GM12878 (cell line): ENCODE results near the gene OR2W1. TPM values are rescaled to one million over a fixed set of nuclear protein-coding genes. Genes with fewer than 3 reads are reported as not detected.

ENCODE experiments used
- ATAC-seq: fragments of 200-7000 bp; cut with Tn5 transposase; 3 replicates; pipeline ENCODE4 v1.9.1; 2020; ENCODE audit warnings: mild to moderate bottlenecking, moderate library complexity
- BruUV-seq: library from RNA; stranded (reverse); fragments of 400-500 nt; replicated peaks from 2 replicates; lab custom pipeline; 2021; lab: Mats Ljungman, UMichigan
- CTCF ChIA-PET: fragments of 300-600 bp; sonication (Branson Sonifier 250); formaldehyde crosslinking; extraction: SDS; loops from one replicate; lab custom pipeline; 2021; ENCODE audit warnings: inconsistent platforms; lab: Yijun Ruan, JAX
- POLR2A ChIA-PET: fragments of 350-600 bp; formaldehyde crosslinking; extraction: SDS; loops from one replicate; lab custom pipeline; 2021; ENCODE audit warnings: inconsistent platforms; lab: Charles Lee
- RAD21 ChIA-PET: fragments of 300-600 bp; sonication (Branson Sonifier 250); formaldehyde crosslinking; loops from one replicate; lab custom pipeline; 2023; ENCODE audit warnings: antibody characterized with exemption; ENCODE audit not compliant: unreplicated experiment; lab: Charles Lee
- SMC1A ChIA-PET: fragments of 300-600 bp; sonication (Branson Sonifier 250); formaldehyde crosslinking; loops from one replicate; lab custom pipeline; 2023; ENCODE audit not compliant: unreplicated experiment, uncharacterized antibody; lab: Charles Lee
- DNase-seq: peaks from one replicate; pipeline ENCODE4 v3.0.0-alpha.2; 2011; ENCODE audit warnings: low read depth, low spot score
- FAIRE-seq: peaks from 3 replicates; lab custom pipeline; 2011; peaks lifted over from hg19 to GRCh38; lab: Jason Lieb, UNC
- H2AFZ ChIP-seq: 2 replicates; pipeline ENCODE4 v1.6.0; 2011; ENCODE audit warnings: low read depth, low read length, control low read depth; ENCODE audit not compliant: control insufficient read depth
- H3K27ac ChIP-seq: 2 replicates; pipeline ENCODE4 v1.5.1; 2011; ENCODE audit warnings: control low read depth; ENCODE audit not compliant: control insufficient read depth, insufficient read depth
- H3K27me3 ChIP-seq, 2 experiments: replicated peaks in 1 of 2; 2 replicates each; pipeline versions ENCODE4 v1.6.0 to v1.6.1; 2011; ENCODE audit warnings: low read length in 1 of 2; ENCODE audit not compliant: control insufficient read depth in 2 of 2, insufficient read depth in 2 of 2
- H3K36me3 ChIP-seq, 2 experiments: 2 replicates each; pipeline ENCODE4 v1.5.1; 2011; ENCODE audit warnings: low read length in 1 of 2; ENCODE audit not compliant: control insufficient read depth in 2 of 2, insufficient read depth in 2 of 2
- H3K4me1 ChIP-seq: 2 replicates; pipeline ENCODE4 v1.6.1; 2011; ENCODE audit warnings: mild to moderate bottlenecking, low read length, moderate library complexity, mixed read lengths; ENCODE audit not compliant: control insufficient read depth, insufficient read depth
- H3K4me2 ChIP-seq: 2 replicates; pipeline ENCODE4 v1.6.0; 2011; ENCODE audit warnings: control low read depth; ENCODE audit not compliant: control insufficient read depth, insufficient read depth
- H3K4me3 ChIP-seq: fragments of 200-600 bp; sonication (generic); 2 replicates; pipeline ENCODE4 v1.5.1; 2016
- H3K79me2 ChIP-seq: 2 replicates; pipeline ENCODE4 v1.6.0; 2011; ENCODE audit warnings: low read length; ENCODE audit not compliant: control insufficient read depth, insufficient read depth
- H3K9ac ChIP-seq: 2 replicates; pipeline ENCODE4 v1.8.0; 2011; ENCODE audit warnings: low read length, control low read depth, mixed read lengths; ENCODE audit not compliant: control insufficient read depth, insufficient read depth
- H3K9me3 ChIP-seq: replicated peaks from 3 replicates; pipeline ENCODE4 v1.5.1; 2011; ENCODE audit warnings: mild to moderate bottlenecking, low read length; ENCODE audit not compliant: control insufficient read depth, insufficient read depth
- H4K20me1 ChIP-seq: 2 replicates; pipeline ENCODE4 v1.6.0; 2011; ENCODE audit not compliant: control insufficient read depth, insufficient read depth
- ATF7 ChIP-seq: fragments of 450-650 bp; IDR thresholded peaks from 2 replicates; pipeline ENCODE4 v1.6.1; 2016; ENCODE audit warnings: low read depth, mild to moderate bottlenecking
- CHD1 ChIP-seq: IDR thresholded peaks from 2 replicates; pipeline ENCODE4 v1.6.1; 2012; ENCODE audit warnings: low read depth, low read length, improper control_type of control experiment
- EGR1 ChIP-seq, 2 experiments: IDR thresholded peaks; 1 replicate in 1 of 2; 2 replicates in 1 of 2; pipeline ENCODE4 v1.6.1; 2011 to 2012; ENCODE audit warnings: low read depth in 2 of 2, low read length in 2 of 2, borderline replicate concordance in 1 of 2, mild to moderate bottlenecking in 1 of 2, moderate library complexity in 1 of 2
- FOS ChIP-seq: IDR thresholded peaks from 3 replicates; pipeline ENCODE4 v1.6.1; 2011; ENCODE audit warnings: borderline replicate concordance; ENCODE audit not compliant: insufficient read length; ENCODE audit errors: extremely low read depth
- GATAD2B ChIP-seq: fragments of 450-650 bp; conservative IDR thresholded peaks from 2 replicates; pipeline ENCODE4 v1.6.1; 2017; ENCODE audit warnings: low read depth, mild to moderate bottlenecking, moderate library complexity
- KAT2A ChIP-seq: conservative IDR thresholded peaks from 2 replicates; pipeline ENCODE4 v1.6.1; 2011; ENCODE audit warnings: low read depth, low read length; ENCODE audit not compliant: control insufficient read depth
- KDM1A ChIP-seq: fragments of 200-600 bp; sonication (generic); IDR thresholded peaks from 2 replicates; pipeline ENCODE4 v1.6.1; 2016; ENCODE audit warnings: borderline replicate concordance
- KLF5 ChIP-seq: fragments of 450-650 bp; IDR thresholded peaks from 2 replicates; pipeline ENCODE4 v1.6.1; 2014; ENCODE audit warnings: mild to moderate bottlenecking; ENCODE audit not compliant: partially characterized antibody
- LARP7 ChIP-seq: fragments of 450-650 bp; IDR thresholded peaks from 2 replicates; pipeline ENCODE4 v1.6.1; 2017; ENCODE audit warnings: mild to moderate bottlenecking
- NRF1 ChIP-seq: conservative IDR thresholded peaks from 2 replicates; pipeline ENCODE4 v1.6.1; 2011; ENCODE audit warnings: mild to moderate bottlenecking, low read depth, low read length, improper control_type of control experiment
- SIN3A ChIP-seq: IDR thresholded peaks from 2 replicates; pipeline ENCODE4 v1.6.1; 2012; ENCODE audit warnings: low read depth, low read length, improper control_type of control experiment
- SMC3 ChIP-seq: IDR thresholded peaks from 2 replicates; pipeline ENCODE4 v1.6.1; 2011; ENCODE audit warnings: low read length, improper control_type of control experiment, borderline replicate concordance
- SREBF2 ChIP-seq: IDR thresholded peaks from 2 replicates; pipeline ENCODE4 v1.6.1; 2012; ENCODE audit warnings: mild to moderate bottlenecking, low read length
- WGBS: methylation state at CpG from one replicate; pipeline ENCODE4 v1.1.6; 2016; ENCODE audit warnings: low lambda C conversion rate; ENCODE audit not compliant: insufficient replicate concordance, insufficient coverage; ENCODE audit errors: missing lambda C conversion rate; 5-methylcytosine and 5-hydroxymethylcytosine counted together
- in situ Hi-C: fragments of 300-500 bp; cut with MboI; formaldehyde crosslinking; loops from 9 replicates; pipeline ENCODE4 v1.14.3; 2018; ENCODE audit warnings: mixed read lengths
- intact Hi-C: fragments of 100-400 bp; cut with micrococcal nuclease; formaldehyde crosslinking; loops from one replicate; pipeline ENCODE4 v1.14.2; 2022; ENCODE audit not compliant: unreplicated experiment
- polyA plus RNA-seq, 11 experiments: library from polyadenylated mRNA; depleted of rRNA in 4 of 11; unstranded in 6 of 11; stranded (reverse) in 5 of 11; fragments of >200 nt; fragmentation: Nextera tagmentation in 4 of 11; fragmentation: Illumina TruSeq in 1 of 11; extraction: Ambion mirVana in 4 of 11; extraction: Trizol in 1 of 11; gene quantifications; 1 replicate in 1 of 11; 2 replicates in 10 of 11; pipeline versions ENCODE4 v1.2.1 to v1.2.3, GENCODE V29; 2011 to 2016; ENCODE audit warnings: inconsistent platforms in 2 of 11, missing spikeins in 2 of 11, low read depth in 1 of 11
- total RNA-seq, 4 experiments: library from RNA; depleted of rRNA in 3 of 4; stranded (reverse); fragments of >200 nt in 3 of 4; fragmentation: Illumina TruSeq in 1 of 4; extraction: Trizol in 1 of 4; gene quantifications; 2 replicates each; pipeline versions ENCODE4 v1.2.1 to v1.2.3, GENCODE V29; 2013 to 2021
- TF ChIP-seq, protein P1 (sequence below): IDR thresholded peaks from 2 replicates; pipeline ENCODE4 v1.6.1; 2012; ENCODE audit warnings: low read depth, low read length, improper control_type of control experiment
- TF ChIP-seq, protein P2 (sequence below): fragments of 450-650 bp; IDR thresholded peaks from 2 replicates; pipeline ENCODE4 v1.6.1; 2018; ENCODE audit warnings: borderline replicate concordance, mild to moderate bottlenecking; ENCODE audit not compliant: partially characterized antibody

OR2W1 gene
- total and polyA plus RNA-seq, 10 of the 15 experiments (the other 5 are each of a cell fraction or from before 2014, with no cell fraction given) = not detected

DNA sequence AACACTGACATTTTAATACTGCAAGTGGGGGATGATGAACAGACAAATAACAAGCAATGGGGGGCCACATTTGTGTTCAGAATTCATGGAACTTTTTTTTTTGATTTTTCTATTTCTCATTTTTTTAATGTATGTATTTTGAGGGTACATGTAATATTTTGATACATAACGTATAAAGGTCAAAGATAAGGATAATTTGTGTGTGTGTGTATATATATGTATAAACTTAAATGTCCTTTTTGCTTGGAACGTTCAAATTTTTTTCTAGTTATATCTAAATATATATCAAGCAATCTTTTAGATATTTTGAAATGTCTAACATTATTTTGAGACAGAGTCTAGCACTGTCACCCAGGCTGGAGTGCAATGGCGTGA lies 27.6 kb downstream of the OR2W1 start:
- 33% methylated on average over 3 of the region's 3 CpGs for WGBS
- Histone ChIP-seq H3K9ac (no peak overlapping the region), H3K27ac (no peak overlapping the region), H3K9me3 (no peaks in the 10 kb centered on the region; the same call in 2 of the 3 replicates), H3K27me3 (no peaks in the 10 kb centered on the region; a peak in 2 of 4 replicates), H3K4me1 (no peaks in the 10 kb centered on the region), H3K4me3 (no peak overlapping the region), H3K79me2 (no peaks in the 10 kb centered on the region), H4K20me1 (no peaks in the 10 kb centered on the region), H3K4me2 (peak overlapping the region; percentile 77), H3K36me3 (no peaks in the 10 kb centered on the region), H2AFZ (no peak overlapping the region)
- in situ Hi-C loops (loop anchor here (5.0 kb wide), 2 partner anchors 180 to 330 kb away; no protein-coding TSS in a partner anchor), intact Hi-C loops (loop anchor here (1.0 to 5.0 kb wide), 6 partner anchors 35 to 570 kb away; partner anchors contain the start of gene OR2H2)
- FAIRE-seq = no peak
- ChIA-PET SMC1A (no interaction called here), RAD21 (no interaction called here), POLR2A (no interaction called here), CTCF (interaction anchor here (4.4 kb wide), 1 partner anchor 180 kb away, joined by 31 read pairs; no protein-coding TSS in a partner anchor)
- ATAC-seq = no peak
- no TSS peak for BruUV-seq
- no peak for DNase-seq
- TF ChIP-seq KDM1A (no peak), LARP7 (no peak), SIN3A (no peak), CHD1 (no peak), KLF5 (no peak), GATAD2B (no peak), KAT2A (no peak), FOS (no peak), SREBF2 (no peak), SMC3 (no peak), NRF1 (no peak), EGR1 (IDR thresholded peaks at IDR 0.05; ENCODE audit: borderline replicate concordance in 1 of 2, low read depth in 2 of 2, low read length in 2 of 2) (no peak), ATF7 (no peak)
- TF ChIP-seq, protein P1, sequence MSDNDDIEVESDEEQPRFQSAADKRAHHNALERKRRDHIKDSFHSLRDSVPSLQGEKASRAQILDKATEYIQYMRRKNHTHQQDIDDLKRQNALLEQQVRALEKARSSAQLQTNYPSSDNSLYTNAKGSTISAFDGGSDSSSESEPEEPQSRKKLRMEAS = no peak
- TF ChIP-seq, protein P2, sequence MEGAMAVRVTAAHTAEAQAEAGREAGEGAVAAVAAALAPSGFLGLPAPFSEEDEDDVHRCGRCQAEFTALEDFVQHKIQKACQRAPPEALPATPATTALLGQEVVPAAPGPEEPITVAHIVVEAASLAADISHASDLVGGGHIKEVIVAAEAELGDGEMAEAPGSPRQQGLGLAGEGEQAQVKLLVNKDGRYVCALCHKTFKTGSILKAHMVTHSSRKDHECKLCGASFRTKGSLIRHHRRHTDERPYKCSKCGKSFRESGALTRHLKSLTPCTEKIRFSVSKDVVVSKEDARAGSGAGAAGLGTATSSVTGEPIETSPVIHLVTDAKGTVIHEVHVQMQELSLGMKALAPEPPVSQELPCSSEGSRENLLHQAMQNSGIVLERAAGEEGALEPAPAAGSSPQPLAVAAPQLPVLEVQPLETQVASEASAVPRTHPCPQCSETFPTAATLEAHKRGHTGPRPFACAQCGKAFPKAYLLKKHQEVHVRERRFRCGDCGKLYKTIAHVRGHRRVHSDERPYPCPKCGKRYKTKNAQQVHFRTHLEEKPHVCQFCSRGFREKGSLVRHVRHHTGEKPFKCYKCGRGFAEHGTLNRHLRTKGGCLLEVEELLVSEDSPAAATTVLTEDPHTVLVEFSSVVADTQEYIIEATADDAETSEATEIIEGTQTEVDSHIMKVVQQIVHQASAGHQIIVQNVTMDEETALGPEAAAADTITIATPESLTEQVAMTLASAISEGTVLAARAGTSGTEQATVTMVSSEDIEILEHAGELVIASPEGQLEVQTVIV = no peak
